ENCODE measurements around the gene CSE1L.

GRCh38 chr20:49063279-49063678, 17.2 kb downstream of the CSE1L start:
- TF ChIP-seq, protein P1, sequence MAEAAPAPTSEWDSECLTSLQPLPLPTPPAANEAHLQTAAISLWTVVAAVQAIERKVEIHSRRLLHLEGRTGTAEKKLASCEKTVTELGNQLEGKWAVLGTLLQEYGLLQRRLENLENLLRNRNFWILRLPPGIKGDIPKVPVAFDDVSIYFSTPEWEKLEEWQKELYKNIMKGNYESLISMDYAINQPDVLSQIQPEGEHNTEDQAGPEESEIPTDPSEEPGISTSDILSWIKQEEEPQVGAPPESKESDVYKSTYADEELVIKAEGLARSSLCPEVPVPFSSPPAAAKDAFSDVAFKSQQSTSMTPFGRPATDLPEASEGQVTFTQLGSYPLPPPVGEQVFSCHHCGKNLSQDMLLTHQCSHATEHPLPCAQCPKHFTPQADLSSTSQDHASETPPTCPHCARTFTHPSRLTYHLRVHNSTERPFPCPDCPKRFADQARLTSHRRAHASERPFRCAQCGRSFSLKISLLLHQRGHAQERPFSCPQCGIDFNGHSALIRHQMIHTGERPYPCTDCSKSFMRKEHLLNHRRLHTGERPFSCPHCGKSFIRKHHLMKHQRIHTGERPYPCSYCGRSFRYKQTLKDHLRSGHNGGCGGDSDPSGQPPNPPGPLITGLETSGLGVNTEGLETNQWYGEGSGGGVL (tag by site-specific recombination; IDR thresholded peaks at IDR 0.05) = no peak
- TF ChIP-seq, protein P2, sequence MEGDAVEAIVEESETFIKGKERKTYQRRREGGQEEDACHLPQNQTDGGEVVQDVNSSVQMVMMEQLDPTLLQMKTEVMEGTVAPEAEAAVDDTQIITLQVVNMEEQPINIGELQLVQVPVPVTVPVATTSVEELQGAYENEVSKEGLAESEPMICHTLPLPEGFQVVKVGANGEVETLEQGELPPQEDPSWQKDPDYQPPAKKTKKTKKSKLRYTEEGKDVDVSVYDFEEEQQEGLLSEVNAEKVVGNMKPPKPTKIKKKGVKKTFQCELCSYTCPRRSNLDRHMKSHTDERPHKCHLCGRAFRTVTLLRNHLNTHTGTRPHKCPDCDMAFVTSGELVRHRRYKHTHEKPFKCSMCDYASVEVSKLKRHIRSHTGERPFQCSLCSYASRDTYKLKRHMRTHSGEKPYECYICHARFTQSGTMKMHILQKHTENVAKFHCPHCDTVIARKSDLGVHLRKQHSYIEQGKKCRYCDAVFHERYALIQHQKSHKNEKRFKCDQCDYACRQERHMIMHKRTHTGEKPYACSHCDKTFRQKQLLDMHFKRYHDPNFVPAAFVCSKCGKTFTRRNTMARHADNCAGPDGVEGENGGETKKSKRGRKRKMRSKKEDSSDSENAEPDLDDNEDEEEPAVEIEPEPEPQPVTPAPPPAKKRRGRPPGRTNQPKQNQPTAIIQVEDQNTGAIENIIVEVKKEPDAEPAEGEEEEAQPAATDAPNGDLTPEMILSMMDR (tag by site-specific recombination; IDR thresholded peaks at IDR 0.05) = no peak
- TF ChIP-seq TRIM28 (IDR thresholded peaks at IDR 0.05; ENCODE audit: borderline replicate concordance, low read length) (no peak), PRDM1 (tag by site-specific recombination; IDR thresholded peaks at IDR 0.05) (no peak), ZNF302 (tag by site-specific recombination; IDR thresholded peaks at IDR 0.05; ENCODE audit: low read depth) (no peak), ZSCAN30 (tag by site-specific recombination; IDR thresholded peaks at IDR 0.05) (no peak), ZBTB20 (tag by site-specific recombination; IDR thresholded peaks at IDR 0.05) (no peak), ZNF335 (tag by site-specific recombination; conservative IDR thresholded peaks at IDR 0.05) (no peak), ZFP41 (tag by site-specific recombination; IDR thresholded peaks at IDR 0.05; ENCODE audit: borderline replicate concordance) (no peak), ZNF10 (tag by site-specific recombination; IDR thresholded peaks at IDR 0.05) (no peak), ZNF140 (tag by site-specific recombination; IDR thresholded peaks at IDR 0.05) (no peak), MYNN (tag by site-specific recombination; IDR thresholded peaks at IDR 0.05; ENCODE audit: borderline replicate concordance) (no peak), ZNF138 (tag by site-specific recombination; IDR thresholded peaks at IDR 0.05; ENCODE audit: borderline replicate concordance) (no peak), ZNF518A (tag by site-specific recombination; conservative IDR thresholded peaks at IDR 0.05; ENCODE audit: low read depth) (no peak)

All from HEK293 (cell line).